HG02884 (cell line): ENCODE measurements around the gene VPS13A.
"Not testable (repeated sequence)": the region's sequence is repeated elsewhere in the genome, so short reads cannot be mapped to it uniquely, and the experiment has no call there.

Source experiments
- ATAC-seq: cut with Tn5 transposase; IDR thresholded peaks from one replicate; pipeline ENCODE4 v1.9.1; 2021; ENCODE audit warnings: mild to moderate bottlenecking, moderate library complexity; ENCODE audit not compliant: unreplicated experiment

The VPS13A gene

DNA sequence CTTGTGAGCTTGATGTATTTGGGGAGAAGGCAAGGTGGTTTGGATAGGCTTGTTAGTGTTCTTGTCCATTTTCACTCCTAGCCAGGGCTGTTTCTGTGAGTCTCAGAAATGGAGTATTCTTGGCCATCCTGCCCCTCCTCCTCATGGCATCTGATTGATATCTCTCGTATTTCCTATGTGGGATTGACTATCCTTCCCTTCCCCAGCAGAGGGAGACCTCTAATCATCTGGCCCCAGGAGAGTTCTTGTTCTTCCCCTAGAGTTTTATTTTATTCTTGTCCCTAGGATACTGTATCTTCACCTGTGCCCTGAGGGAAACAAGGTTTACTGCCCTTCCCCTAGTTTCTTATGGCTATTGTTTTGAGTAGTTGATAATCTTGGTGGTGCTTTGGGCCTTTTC, 114.4 kb downstream of the VPS13A start:
- ATAC-seq = no peak

- ATAC-seq = no peak
These were observed 116.6 kb downstream of the VPS13A start for GRCh38 chr9:77293949-77294348.

DNA sequence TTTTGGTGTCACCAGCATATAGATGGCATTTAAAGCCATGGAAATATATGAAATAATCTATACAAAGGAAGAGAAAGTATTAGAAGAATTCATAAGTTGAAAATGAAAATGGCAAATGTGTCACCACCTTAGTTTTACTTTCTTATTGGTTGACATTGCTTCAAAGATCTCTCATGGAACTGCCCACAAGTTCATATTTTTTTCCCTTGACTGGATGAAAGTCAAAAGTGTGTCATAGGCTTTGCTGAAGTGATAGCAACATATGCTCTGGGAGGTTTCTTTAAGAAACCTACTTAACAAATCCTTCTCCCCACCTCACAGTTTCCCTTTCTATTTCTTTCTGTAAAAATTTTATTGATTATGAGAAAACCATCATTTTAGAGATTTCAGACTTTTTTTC, 127.2 kb downstream of the VPS13A start:
- ATAC-seq = no peak

- ATAC-seq = no peak
These were observed 128.5 kb downstream of the VPS13A start for GRCh38 chr9:77305622-77306400.

DNA sequence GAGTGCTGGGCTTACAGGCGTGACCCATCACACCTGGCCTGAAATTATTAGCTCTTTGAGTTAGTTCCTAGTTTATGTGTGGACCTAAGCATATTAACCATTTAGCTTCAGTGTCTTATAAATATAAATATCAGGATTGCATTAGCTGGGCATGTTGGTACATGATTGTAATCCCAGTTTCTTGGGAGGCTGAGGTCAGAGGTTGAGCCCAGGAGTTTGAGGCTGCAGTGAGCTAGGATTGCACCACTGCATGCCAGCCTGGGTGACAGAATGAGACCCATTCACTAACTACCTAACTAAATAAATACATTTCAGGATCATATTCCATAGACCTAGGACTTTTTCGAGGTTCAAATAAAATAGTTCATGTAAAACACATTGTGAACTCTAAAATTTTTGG, 129.8 kb downstream of the VPS13A start:
- no peak for ATAC-seq

DNA sequence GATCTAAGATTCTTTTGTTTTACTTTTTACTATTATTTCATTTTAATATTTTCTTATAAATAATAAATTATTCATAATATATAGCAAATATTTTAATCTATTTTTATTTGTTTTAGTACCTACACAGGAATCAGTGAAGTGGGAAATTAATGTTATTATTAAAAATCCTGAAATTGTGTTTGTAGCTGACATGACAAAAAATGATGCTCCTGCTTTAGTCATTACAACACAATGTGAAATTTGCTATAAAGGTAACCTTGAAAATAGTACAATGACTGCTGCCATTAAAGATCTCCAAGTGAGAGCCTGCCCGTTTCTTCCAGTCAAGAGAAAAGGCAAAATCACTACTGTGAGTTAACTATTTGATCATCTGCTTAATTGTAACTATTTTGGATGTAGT, 138.7 kb downstream of the VPS13A start:
- ATAC-seq = no peak

DNA sequence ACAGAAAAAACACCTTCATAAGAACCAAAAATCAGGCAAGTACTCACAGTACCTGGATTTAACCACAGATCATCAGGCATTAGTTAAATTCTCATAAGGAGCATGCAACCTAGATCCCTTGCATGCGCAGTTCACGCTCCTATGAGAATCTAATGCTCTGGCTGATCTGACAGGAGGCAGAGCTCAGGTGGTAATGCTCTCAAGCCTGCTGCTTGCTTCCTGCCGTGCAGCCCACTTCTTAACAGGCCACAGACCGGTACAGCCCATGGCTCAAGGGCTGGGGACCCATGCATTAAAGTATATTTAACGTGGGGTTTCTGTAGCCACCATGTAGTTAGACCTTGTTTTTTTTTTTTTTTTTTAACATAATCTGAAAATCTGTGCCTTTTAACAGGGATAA, 147.7 kb downstream of the VPS13A start:
- ATAC-seq = no peak

DNA sequence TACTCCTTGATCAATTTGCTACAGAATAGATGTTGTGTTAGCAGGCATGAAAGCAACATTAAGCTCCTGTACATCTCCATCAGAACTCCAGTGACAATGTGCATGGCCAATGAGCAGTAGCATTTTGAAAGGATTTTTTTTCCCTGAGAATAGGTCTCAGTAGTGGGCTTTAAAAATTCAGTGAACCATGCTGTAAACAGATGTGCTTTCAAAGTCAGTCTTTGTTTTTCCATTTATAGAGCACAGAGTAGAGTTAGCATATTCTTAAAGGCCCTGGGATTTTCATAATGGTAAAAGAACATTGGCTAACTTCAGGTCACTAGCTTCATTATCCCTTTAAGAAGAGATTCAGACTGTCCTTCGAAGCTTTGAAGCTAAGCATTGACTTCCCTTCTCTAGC, 150.8 kb downstream of the VPS13A start:
- ATAC-seq = no peak

GRCh38 chr9:77370064-77370463, 192.7 kb downstream of the VPS13A start:
- ATAC-seq = no peak

GRCh38 chr9:77374266-77374665, 196.9 kb downstream of the VPS13A start:
- ATAC-seq = no peak

DNA sequence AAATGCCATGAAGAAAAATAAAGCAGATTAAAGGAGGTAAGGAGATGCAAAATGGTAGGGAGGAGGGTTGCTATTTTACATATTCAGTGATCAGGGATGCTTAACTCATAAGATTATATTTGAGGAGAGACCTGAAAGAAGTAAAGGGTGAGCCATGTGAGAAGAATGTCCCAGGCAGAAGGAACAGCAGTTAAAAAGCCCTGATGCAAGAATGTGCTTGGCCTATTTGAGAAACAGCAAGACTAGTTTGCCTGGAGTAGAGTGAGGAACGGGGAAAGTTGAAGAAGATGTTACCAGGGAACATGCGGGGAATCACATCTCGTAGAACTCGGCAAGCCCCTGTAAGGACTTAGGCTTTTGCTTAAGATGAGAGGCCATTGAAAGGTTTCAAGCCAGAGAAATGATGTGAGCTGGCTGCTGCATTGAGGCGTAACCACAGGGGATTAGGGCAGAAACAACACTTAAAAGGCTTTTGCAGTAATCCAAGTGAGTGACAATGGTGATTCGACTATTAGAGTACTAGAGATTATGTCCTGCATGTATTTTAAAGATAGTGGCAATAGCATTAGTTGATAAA, 198.7 kb downstream of the VPS13A start:
- ATAC-seq = no peak

DNA sequence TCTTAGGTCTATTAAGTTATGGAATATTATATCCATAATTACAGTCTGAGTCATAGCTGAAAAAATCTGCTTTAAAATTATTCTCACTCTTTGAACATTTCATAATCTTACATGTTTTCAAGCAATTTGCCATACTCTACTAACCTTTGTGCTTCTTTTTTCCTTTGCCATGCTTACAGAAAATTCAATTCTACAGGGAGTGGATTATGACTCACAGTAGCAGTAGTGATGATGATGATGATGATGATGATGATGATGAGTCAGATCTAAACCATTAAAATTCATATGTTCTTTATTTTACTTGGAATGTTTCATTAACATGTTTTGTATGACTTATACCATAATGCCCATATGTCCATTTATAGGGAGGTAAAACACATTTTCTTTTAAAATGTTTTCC, 207.1 kb downstream of the VPS13A start:
- ATAC-seq = no peak

DNA sequence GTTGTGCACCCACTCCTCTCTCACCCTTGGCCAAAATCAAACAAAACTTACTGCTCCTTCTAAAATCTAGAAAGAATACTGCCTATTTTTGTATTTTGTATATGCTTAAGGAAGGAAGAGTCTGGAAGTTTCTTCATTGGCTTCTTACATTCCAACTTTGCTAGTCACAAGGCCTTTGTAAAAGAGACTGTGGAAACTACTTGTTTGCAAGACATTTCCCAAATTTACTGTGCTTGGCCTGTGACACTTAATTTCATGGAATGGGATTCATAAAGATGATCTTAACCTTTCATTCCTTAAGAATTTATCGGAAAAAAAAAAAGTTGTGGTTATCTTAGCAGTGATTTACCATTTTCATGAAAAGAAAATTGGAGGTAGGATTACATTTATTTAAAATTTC, 208.9 kb downstream of the VPS13A start:
- no peak for ATAC-seq

DNA sequence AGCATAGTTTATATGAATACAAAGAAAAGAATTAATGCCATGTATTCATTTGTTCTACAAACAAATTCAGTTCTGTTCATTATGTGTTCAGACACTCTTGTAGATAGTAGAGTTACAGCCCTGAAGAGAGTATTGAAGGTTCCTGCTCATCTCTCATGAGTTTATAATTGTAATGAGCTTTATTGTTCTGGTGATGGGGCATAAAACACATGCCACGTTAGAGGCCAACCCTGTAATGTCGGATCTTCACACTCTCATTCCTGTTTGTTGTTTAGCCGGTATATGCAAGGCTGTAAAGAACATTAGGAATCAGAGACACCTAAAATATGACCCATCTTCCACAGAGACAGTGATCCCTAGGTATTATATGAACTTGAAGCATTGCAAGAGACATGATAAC, 214.5 kb downstream of the VPS13A start:
- no peak for ATAC-seq

DNA sequence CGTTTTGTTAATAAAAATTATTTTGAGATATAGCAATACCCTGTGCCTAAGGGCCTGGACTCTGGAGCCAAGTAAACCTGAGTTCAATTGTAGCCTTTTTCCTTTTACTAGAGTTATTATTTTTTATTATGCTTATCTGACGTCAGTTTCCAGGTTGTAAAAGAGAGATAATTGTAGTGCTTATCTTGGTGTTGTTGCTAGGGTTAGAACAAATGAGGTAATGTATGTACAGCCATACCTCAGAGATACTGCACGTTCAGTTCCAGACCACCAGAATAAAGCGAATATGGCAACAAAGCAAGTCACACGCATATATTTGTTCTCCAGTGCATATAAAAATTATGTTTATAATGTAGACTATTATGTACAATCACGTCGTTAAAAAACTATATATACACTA, 215.0 kb downstream of the VPS13A start:
- ATAC-seq = no peak

- ATAC-seq = not testable (repeated sequence)
These were observed 221.2 kb downstream of the VPS13A start for GRCh38 chr9:77398581-77398980.

GRCh38 chr9:77399964-77400363, 222.6 kb downstream of the VPS13A start:
- ATAC-seq = no peak

DNA sequence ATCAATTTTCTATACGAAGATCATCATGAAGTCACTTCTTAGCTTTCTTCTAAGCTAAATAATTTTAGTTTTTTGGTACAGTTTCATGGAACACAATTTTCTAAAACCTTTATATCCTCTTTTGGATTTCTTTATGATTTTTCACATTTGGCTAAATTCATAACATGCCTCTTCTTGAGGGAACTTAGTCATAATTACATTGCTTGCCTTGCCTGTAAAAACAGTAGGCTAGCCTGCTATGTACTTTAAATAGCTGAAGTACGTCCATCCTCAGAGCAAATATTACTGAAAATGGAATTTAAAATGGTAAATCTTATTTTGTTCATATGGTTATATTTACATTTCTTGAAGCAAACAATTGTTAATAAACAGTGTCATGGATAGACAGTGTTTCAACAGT, 225.0 kb downstream of the VPS13A start:
- no peak for ATAC-seq

GRCh38 chr9:77403239-77403638, 225.9 kb downstream of the VPS13A start:
- ATAC-seq = no peak

DNA sequence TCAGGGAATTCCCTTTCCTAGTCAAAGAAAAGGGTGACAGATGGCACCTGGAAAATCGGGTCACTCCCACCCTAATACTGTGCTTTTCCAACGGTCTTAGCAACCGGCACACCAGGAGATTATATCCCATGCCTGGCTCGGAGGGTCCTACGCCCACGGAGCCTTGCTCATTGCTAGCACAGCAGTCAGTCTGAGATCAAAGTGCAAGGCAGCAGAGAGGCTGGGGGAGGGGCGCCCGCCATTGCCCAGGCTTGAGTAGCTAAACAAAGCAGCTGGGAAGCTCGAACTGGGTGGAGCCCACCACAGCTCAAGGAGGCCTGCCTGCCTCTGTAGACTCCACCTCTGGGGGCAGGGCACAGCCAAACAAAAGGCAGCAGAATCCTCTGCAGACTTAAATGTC, 231.2 kb downstream of the VPS13A start:
- not testable (repeated sequence) for ATAC-seq

- no peak for ATAC-seq
These were observed 240.2 kb downstream of the VPS13A start for GRCh38 chr9:77417566-77417965.

DNA sequence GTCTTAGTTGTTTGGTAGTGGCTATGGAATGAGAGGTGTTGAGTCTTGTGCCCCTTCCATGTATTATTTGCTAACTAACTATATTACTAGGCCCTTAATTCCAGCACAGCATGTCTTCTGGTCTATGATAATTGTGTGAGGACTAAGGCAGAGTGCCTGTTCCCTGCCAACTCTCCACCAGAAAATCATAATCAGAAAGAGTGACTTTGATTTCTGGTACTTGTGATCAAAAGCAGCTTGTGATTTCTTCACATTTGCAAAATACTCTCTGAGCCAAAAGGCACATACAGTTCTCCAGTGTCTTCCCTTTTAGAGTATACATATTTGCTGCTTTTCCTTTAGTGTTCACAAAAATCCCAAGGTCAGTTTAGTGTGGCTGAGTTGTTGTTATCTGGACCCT, 240.9 kb downstream of the VPS13A start:
- no peak for ATAC-seq

- no peak for ATAC-seq
These were observed 243.3 kb downstream of the VPS13A start for GRCh38 chr9:77420641-77421040.
